Hematopoietic multipotent progenitor cell treated with erythropoietin and hydrocortisone succinate and interleukin-3 and kit ligand, for 6 days (in vitro differentiated cells): Measurements from ENCODE around the gene FBLN7.
"Not testable (repeated sequence)": the region's sequence is repeated elsewhere in the genome, so short reads cannot be mapped to it uniquely, and the experiment has no call there.

Source experiments
- DNase-seq: peaks from one replicate; pipeline ENCODE4 v3.0.0-alpha.2; 2015

The FBLN7 gene

GRCh38 chr2:112138159-112139032 is at the start of gene FBLN7:
Gene FBLN7, plus strand, starts transcription at chr2:112138385. Its CDS starts 271 bp downstream, at chr2:112138656.
- DNase-seq: peak; percentile 19

GRCh38 chr2:112089375-112089774 is 48.8 kb upstream of the FBLN7 start:
- DNase-seq: no peak

GRCh38 chr2:112092286-112093041 is 45.7 kb upstream of the FBLN7 start:
- DNase-seq: no peak

- DNase-seq: no peak
These were observed 45.0 kb upstream of the FBLN7 start for GRCh38 chr2:112093216-112093615.

- no peak for DNase-seq
These were observed 42.5 kb upstream of the FBLN7 start for GRCh38 chr2:112095681-112096080.

- DNase-seq: no peak
These were observed 42.1 kb upstream of the FBLN7 start for GRCh38 chr2:112096098-112096497.

- peak; percentile 81 for DNase-seq
These were observed 29.9 kb upstream of the FBLN7 start for GRCh38 chr2:112108178-112108832.

- no peak for DNase-seq
These were observed 28.9 kb upstream of the FBLN7 start for GRCh38 chr2:112109278-112109677.

- DNase-seq: no peak
These were observed 27.2 kb upstream of the FBLN7 start for GRCh38 chr2:112110966-112111365.

- not testable (repeated sequence) for DNase-seq
These were observed 24.8 kb upstream of the FBLN7 start for GRCh38 chr2:112113354-112113753.

GRCh38 chr2:112118148-112118547 is 20.0 kb upstream of the FBLN7 start:
- no peak for DNase-seq

GRCh38 chr2:112121682-112122254 is 16.4 kb upstream of the FBLN7 start:
- DNase-seq: peak; percentile 78

GRCh38 chr2:112129060-112129459 is 9.1 kb upstream of the FBLN7 start:
- DNase-seq: no peak

GRCh38 chr2:112133344-112133743 is 4.8 kb upstream of the FBLN7 start:
- no peak for DNase-seq

- DNase-seq: no peak
These were observed 4.1 kb upstream of the FBLN7 start for GRCh38 chr2:112134120-112134519.

- no peak for DNase-seq
These were observed 2.1 kb upstream of the FBLN7 start for GRCh38 chr2:112136096-112136495.

GRCh38 chr2:112137516-112138158 is 548 bp upstream of the FBLN7 start:
- DNase-seq: peak; percentile 51

GRCh38 chr2:112139033-112139614 is 939 bp downstream of the FBLN7 start:
- not testable (repeated sequence) for DNase-seq

GRCh38 chr2:112139661-112140204 is 1.5 kb downstream of the FBLN7 start:
- not testable (repeated sequence) for DNase-seq

- no peak for DNase-seq
These were observed 2.1 kb downstream of the FBLN7 start for GRCh38 chr2:112140205-112140802.

- DNase-seq: no peak
These were observed 2.9 kb downstream of the FBLN7 start for GRCh38 chr2:112140899-112141625.
